Ascending aorta (tissue), 2 donors: ENCODE measurements around the gene TNPO1. TPM values are rescaled to one million over a fixed set of nuclear protein-coding genes. Genes with fewer than 3 reads are reported as not detected.
"Not testable (repeated sequence)": the region's sequence is repeated elsewhere in the genome, so short reads cannot be mapped to it uniquely, and the experiment has no call there.

Source experiments
- DNase-seq, 2 donors: peaks; one replicate each; pipeline ENCODE4 v3.0.0-alpha.2; 2019; ENCODE audit warnings: low spot score in 2 of 2
- H3K27ac ChIP-seq, 2 donors: fragments of 200-600 bp; sonication (generic); one replicate each; pipeline ENCODE4 v1.5.1; 2016 to 2017; ENCODE audit warnings: mild to moderate bottlenecking in 1 of 2
- H3K27me3 ChIP-seq: fragments of 200-600 bp; sonication (generic); one replicate; pipeline ENCODE4 v1.5.1; 2017
- H3K36me3 ChIP-seq, 2 donors: fragments of 200-600 bp; sonication (generic); one replicate each; pipeline ENCODE4 v1.5.1; 2016
- H3K4me1 ChIP-seq, 2 donors: fragments of 200-600 bp; sonication (generic); one replicate each; pipeline ENCODE4 v1.5.1; 2016 to 2017; ENCODE audit warnings: mild to moderate bottlenecking in 1 of 2
- H3K4me3 ChIP-seq, 2 donors: fragments of 200-600 bp; sonication (generic); one replicate each; pipeline ENCODE4 v1.5.1; 2016 to 2017; ENCODE audit warnings: mild to moderate bottlenecking in 1 of 2
- H3K9me3 ChIP-seq, 2 donors: fragments of 200-600 bp; sonication (generic); one replicate each; pipeline ENCODE4 v1.5.1; 2016
- CTCF ChIP-seq, 3 experiments: fragments of 200-600 bp in 2 of 3; fragments of 450-650 bp in 1 of 3; sonication (generic) in 2 of 3; IDR thresholded peaks; one replicate each; pipeline ENCODE4 v1.5.1; 2016 to 2019; ENCODE audit warnings: antibody characterized with exemption in 3 of 3, mild to moderate bottlenecking in 1 of 3, moderate library complexity in 1 of 3
- intact Hi-C: fragments of 100-400 bp; cut with DNase I; formaldehyde crosslinking; loops from one replicate; pipeline ENCODE4 v1.15.1; 2023
- total RNA-seq: library from RNA; depleted of rRNA; stranded (reverse); fragments of >200 nt; gene quantifications from one replicate; pipeline ENCODE4 v1.1.0, GENCODE V29; 2016

The TNPO1 gene
- total RNA-seq, 1 donor from 2014 or later = 48.5 TPM

GRCh38 chr5:72783354-72783753 is 33.1 kb upstream of the TNPO1 start:
- intact Hi-C loops = no loop called here
- DNase-seq = no peak

GRCh38 chr5:72784129-72784528 is 32.3 kb upstream of the TNPO1 start:
- Histone ChIP-seq H3K4me3 (no peak overlapping the region), H3K27ac (no peak overlapping the region), H3K36me3 (no peaks in the 10 kb centered on the region), H3K4me1 (no peaks in the 10 kb centered on the region), H3K9me3 (peaks cover 0 to 6% of the 10 kb centered on the region in 2 donors), H3K27me3 (no peaks in the 10 kb centered on the region)
- intact Hi-C loops = no loop called here
- DNase-seq = no peak
- TF ChIP-seq CTCF (IDR thresholded peaks at IDR 0.05) = no peak

More at GRCh38 chr5:72783354-72783753, 33.1 kb upstream of the TNPO1 start:
- no peak for TF ChIP-seq CTCF (IDR thresholded peaks at IDR 0.05)
- no peak overlapping the region for H3K4me3 ChIP-seq
- no peaks in the 10 kb centered on the region for H3K36me3 ChIP-seq
- H3K27ac ChIP-seq = no peak overlapping the region
- H3K4me1 ChIP-seq = no peaks in the 10 kb centered on the region
- peaks cover 0 to 14% of the 10 kb centered on the region in 2 donors for H3K9me3 ChIP-seq
- H3K27me3 ChIP-seq = no peaks in the 10 kb centered on the region

GRCh38 chr5:72785801-72786200 is 30.7 kb upstream of the TNPO1 start:
- H3K27ac ChIP-seq = no peak overlapping the region
- H3K4me1 ChIP-seq = no peaks in the 10 kb centered on the region
- H3K27me3 ChIP-seq = no peaks in the 10 kb centered on the region
- DNase-seq = no peak
- no peak for TF ChIP-seq CTCF (IDR thresholded peaks at IDR 0.05)
- H3K4me3 ChIP-seq = no peak overlapping the region
- H3K9me3 ChIP-seq = no peaks in the 10 kb centered on the region
- H3K36me3 ChIP-seq = no peaks in the 10 kb centered on the region
- intact Hi-C loops = no loop called here

- Histone ChIP-seq H3K27me3 (no peaks in the 10 kb centered on the region), H3K36me3 (no peaks in the 10 kb centered on the region), H3K4me1 (no peaks in the 10 kb centered on the region), H3K27ac (no peak overlapping the region), H3K9me3 (no peaks in the 10 kb centered on the region), H3K4me3 (no peak overlapping the region)
- DNase-seq = no peak
- intact Hi-C loops = no loop called here
- no peak for TF ChIP-seq CTCF (IDR thresholded peaks at IDR 0.05)
Measured at GRCh38 chr5:72786676-72787075, 29.8 kb upstream of the TNPO1 start.

GRCh38 chr5:72788866-72789505 is 27.5 kb upstream of the TNPO1 start:
- Histone ChIP-seq H3K27ac (no peak overlapping the region), H3K36me3 (no peaks in the 10 kb centered on the region), H3K4me1 (no peaks in the 10 kb centered on the region), H3K27me3 (no peaks in the 10 kb centered on the region), H3K4me3 (no peak overlapping the region), H3K9me3 (no peaks in the 10 kb centered on the region)
- no peak for TF ChIP-seq CTCF (IDR thresholded peaks at IDR 0.05)
- intact Hi-C loops = no loop called here
- no peak for DNase-seq

- H3K4me3 ChIP-seq = no peak overlapping the region
- H3K4me1 ChIP-seq = no peaks in the 10 kb centered on the region
- no peak overlapping the region for H3K27ac ChIP-seq
- no peak for DNase-seq
- H3K9me3 ChIP-seq = no peaks in the 10 kb centered on the region
- intact Hi-C loops = no loop called here
- TF ChIP-seq CTCF (IDR thresholded peaks at IDR 0.05) = no peak
- no peaks in the 10 kb centered on the region for H3K36me3 ChIP-seq
- H3K27me3 ChIP-seq = no peaks in the 10 kb centered on the region
Measured at GRCh38 chr5:72790186-72790585, 26.3 kb upstream of the TNPO1 start.

- intact Hi-C loops, H3K27me3 ChIP-seq, H3K4me3 ChIP-seq: not testable (repeated sequence)
Measured at GRCh38 chr5:72792662-72793061, 23.8 kb upstream of the TNPO1 start.

More at GRCh38 chr5:72792662-72793061, 23.8 kb upstream of the TNPO1 start:
- H3K9me3 ChIP-seq, H3K36me3 ChIP-seq, H3K4me1 ChIP-seq, DNase-seq, H3K27ac ChIP-seq: not testable (repeated sequence)
